Bone marrow (tissue), 2 donors: ENCODE results near the gene RAD51B.

ENCODE experiments used
- DNase-seq, 2 donors: peaks; one replicate each; lab custom pipeline; 2025; lab: John Stamatoyannopoulos, UW

RAD51B gene

GRCh38 chr14:68234101-68234905, 414.7 kb downstream of the RAD51B start:
- no peak for DNase-seq

GRCh38 chr14:68235011-68235410, 415.4 kb downstream of the RAD51B start:
- DNase-seq: no peak

GRCh38 chr14:68236582-68237458, 417.2 kb downstream of the RAD51B start:
- DNase-seq: no peak

- no peak for DNase-seq
These were observed 419.0 kb downstream of the RAD51B start for GRCh38 chr14:68238551-68238950.

- DNase-seq: no peak
These were observed 419.4 kb downstream of the RAD51B start for GRCh38 chr14:68238976-68239375.

- no peak for DNase-seq
These were observed 420.6 kb downstream of the RAD51B start for GRCh38 chr14:68239988-68240771.

- no peak for DNase-seq
These were observed 422.4 kb downstream of the RAD51B start for GRCh38 chr14:68241862-68242487.

- DNase-seq: no peak
These were observed 424.0 kb downstream of the RAD51B start for GRCh38 chr14:68243450-68244010.

GRCh38 chr14:68244262-68244980, 424.8 kb downstream of the RAD51B start:
- no peak for DNase-seq

- no peak for DNase-seq
These were observed 425.8 kb downstream of the RAD51B start for GRCh38 chr14:68245146-68246073.

GRCh38 chr14:68246074-68246785, 426.7 kb downstream of the RAD51B start:
- no peak for DNase-seq

- DNase-seq: no peak
These were observed 427.2 kb downstream of the RAD51B start for GRCh38 chr14:68246786-68247105.

- DNase-seq: no peak
These were observed 427.7 kb downstream of the RAD51B start for GRCh38 chr14:68247274-68247673.

- DNase-seq: no peak
These were observed 428.2 kb downstream of the RAD51B start for GRCh38 chr14:68247676-68248268.

GRCh38 chr14:68248481-68249255, 429.1 kb downstream of the RAD51B start:
- DNase-seq: peak in 1 of 2 donors; percentile 38

- DNase-seq: no peak
These were observed 430.3 kb downstream of the RAD51B start for GRCh38 chr14:68249661-68250451.
